ENCODE measurements around the gene PITX1.

Gene PITX1

GRCh38 chr5:135061001-135061400 lies 27.0 kb upstream of the PITX1 start:
- DNase-seq: no peak

GRCh38 chr5:135060021-135060420 lies 26.0 kb upstream of the PITX1 start:
- no peak for DNase-seq

GRCh38 chr5:135059000-135059923 lies 25.2 kb upstream of the PITX1 start:
- no peak for DNase-seq

DNA sequence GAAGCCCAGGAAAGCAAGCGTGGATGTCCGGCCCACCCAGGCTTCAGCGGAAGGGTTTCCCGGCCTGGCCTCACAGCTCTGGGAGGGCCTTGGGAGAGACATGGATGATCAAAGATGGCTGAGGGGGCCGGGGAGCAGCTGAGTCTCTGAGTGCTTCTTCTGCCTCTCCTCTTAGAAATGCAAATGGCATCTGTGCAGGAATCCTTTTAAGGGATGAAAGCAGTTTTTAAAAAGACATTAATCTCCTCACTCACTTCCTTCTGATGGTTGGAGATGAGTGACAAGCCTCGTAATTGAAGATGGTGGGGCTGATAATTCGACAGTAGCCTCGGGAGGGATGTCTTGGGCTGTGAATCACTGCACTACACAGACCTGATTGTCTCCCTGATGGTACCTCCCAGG lies 24.3 kb upstream of the PITX1 start:
- DNase-seq: no peak

DNA sequence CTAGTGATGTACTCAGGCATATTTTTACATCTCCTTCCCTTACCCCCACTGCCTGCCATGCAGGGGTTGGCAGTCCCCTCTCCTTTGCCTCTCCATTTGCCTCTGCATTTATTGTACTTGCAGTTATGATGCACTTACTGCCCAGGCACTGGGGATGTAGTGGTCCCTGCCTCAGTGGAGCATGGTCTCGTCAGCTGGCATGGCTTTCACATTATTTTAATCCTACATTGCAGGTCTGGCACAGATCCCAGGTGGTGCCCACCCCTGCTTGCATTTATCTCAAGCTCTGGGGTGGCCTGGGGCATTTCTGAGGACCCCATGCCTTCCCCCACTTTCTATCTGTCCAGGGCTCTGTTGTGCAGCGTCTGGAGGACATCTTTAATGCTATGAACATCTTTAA lies 23.2 kb upstream of the PITX1 start:
- no peak for DNase-seq

GRCh38 chr5:135056316-135057030 lies 22.4 kb upstream of the PITX1 start:
- DNase-seq: no peak

DNA sequence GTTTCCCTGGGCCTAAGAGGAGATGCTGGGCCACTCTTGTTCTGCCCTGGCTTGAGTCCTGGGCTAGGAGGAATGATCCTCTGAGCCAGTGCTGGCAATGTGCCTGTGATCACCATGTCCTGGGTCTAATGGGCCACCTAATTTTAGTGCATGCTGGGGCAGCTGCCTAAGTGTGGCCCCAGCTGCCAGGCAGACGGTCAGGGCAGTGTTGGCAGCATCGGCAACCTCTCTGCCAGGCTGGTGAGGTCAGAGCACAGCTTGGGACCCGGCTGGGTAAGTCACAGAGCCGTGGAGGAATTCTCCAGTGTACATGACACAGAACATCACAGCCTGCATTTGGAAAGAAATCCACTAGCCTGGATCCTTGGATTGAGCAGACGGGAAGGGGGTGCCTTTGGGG lies 21.4 kb upstream of the PITX1 start:
- DNase-seq: no peak

DNA sequence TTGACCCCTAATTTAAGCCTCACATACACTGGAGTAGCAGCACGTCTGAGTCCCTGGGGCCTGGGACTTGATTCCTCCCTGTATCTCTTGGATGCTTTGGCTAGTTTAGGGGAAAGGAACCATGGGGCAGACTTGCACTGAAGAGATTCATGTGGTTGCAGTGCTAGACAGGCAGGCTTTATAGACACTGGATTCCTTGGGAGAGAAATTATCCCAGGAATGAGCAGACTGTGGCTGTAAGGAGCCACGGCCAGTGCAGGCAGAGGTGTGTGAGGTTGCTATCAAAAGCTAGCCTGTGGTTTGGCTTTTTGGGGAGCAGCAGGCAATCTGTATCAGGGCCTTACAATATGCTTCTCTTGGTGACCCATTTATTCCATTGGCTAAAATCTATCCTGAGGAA lies 20.5 kb upstream of the PITX1 start:
- no peak for DNase-seq

DNA sequence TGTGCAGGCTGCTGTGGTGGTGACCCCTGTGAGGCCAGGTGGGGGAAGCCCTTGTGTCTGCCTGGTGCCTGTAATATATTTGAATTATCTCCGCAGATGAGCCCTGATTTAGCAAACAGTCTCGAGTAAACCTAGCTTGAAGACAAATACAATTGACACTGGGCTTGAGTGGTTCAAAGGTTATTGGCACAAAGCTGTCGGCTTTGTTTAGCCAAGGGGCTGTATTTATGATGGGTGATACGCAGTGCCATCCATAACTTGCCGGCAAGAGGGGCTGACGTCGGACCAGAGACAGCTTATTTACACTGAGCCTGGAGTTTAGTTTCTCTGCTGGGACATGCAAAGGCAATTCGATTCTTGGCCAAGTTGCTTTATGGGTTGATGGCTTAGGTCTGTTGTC lies 20.0 kb upstream of the PITX1 start:
- DNase-seq: no peak

GRCh38 chr5:135053278-135053677 lies 19.2 kb upstream of the PITX1 start:
- no peak for DNase-seq

DNA sequence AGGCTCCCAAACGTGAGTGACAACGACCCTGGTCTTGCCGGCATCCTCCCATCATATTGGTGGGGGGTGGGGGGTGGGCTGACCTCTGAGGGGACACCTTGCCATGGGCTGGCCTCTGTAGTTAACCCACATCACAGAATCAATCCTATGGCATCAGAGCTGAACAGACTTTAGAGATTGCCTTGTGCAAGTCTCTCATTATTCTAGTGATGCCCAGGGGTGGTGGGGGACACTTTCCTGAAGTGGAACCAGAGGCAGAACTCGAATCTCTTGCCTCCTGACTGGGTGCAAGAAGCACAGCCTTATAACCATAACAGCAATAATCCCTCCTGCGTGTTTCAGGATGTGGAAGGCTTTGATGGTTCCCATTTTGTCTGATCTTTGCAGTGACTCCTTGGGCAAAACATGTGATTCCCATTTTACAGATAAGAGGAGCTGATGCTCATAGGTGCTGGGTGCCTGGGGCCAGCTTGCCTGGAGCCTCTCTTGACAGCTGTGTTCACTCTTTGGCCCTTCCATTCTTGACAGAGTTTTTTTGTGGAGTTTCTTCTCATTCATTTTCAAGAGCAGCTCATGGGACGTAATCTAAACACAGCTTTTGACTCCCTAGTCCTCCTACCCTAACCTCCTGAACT lies 18.6 kb upstream of the PITX1 start:
- no peak for DNase-seq

- no peak for DNase-seq
These were observed 17.8 kb upstream of the PITX1 start for GRCh38 chr5:135051872-135052271.

- no peak for DNase-seq
These were observed 17.4 kb upstream of the PITX1 start for GRCh38 chr5:135051399-135051798.

- no peak for DNase-seq
These were observed 16.3 kb upstream of the PITX1 start for GRCh38 chr5:135050244-135050767.

DNA sequence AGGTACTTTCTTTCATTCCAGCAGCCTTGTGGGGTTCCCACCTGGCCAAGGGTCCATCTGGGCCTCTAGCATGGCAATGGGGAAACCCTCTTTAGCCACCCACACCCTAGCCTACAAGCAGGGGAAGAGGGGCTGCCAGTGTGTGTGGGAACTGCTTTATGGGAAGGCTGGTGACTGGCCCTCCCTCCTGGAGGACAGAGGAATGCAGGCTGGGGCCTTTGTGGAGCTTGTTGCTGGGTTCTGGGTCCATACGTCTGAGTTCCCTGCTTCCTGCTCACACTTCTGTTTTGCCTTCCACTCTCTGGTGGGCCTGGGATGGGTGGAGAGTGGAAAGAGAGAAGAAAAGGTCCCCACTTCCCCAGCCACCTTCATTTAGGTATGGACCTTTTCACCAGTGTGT lies 14.9 kb upstream of the PITX1 start:
- no peak for DNase-seq

- DNase-seq: no peak
These were observed 14.3 kb upstream of the PITX1 start for GRCh38 chr5:135048286-135048685.

- DNase-seq: no peak
These were observed 13.3 kb upstream of the PITX1 start for GRCh38 chr5:135047347-135047695.

DNA sequence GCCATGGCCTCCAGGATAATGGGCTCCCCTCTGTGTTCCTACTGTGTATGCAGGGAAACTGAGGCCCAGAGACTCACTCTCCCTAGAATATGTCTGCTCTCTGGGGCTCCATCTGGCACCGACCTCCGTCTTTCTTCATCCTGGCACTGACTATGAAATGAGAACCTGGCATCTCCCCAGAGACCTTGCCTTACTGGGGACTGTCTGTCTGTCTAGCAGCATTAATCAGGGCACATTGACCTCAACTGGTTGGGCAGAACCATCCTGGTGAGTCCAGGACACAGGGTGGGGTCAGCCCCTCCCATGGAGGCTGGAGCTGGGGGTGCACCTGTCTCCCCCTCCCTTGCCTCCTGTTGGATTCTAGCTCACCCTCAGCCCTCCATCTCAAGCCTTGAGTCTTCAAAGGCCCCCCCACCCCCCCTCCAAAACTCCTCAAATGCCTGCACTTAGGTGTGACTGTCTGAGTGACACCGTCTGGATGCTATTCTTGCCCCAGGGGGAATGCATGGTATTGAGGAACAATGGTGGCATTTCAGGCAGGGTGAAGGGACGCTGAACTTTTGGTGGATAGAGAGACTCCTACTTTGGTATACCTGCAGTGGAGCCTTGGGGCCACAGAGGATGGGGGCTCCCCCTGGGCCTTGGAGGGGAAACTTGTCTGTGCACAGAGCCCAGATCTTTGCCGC lies 12.8 kb upstream of the PITX1 start:
- no peak for DNase-seq

DNA sequence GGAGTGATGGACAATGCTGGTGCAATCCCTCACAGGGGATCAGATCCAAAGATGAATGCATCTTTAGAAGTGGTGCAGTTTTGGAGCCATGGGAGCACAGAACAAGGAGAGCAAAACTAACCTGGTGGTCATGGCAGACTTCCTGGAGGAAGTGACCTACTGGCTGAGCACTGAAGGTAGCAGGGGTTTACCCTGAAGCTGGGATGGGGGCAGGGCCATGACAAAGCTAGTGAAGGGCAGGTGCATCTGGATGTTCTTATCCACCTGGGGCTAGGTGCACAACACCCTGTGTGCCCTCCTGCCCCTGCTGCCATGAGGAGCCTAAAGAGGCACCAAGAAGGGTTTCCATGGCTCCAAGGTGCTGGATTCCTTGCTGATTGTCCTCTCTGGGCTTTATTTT lies 11.5 kb upstream of the PITX1 start:
- no peak for DNase-seq

DNA sequence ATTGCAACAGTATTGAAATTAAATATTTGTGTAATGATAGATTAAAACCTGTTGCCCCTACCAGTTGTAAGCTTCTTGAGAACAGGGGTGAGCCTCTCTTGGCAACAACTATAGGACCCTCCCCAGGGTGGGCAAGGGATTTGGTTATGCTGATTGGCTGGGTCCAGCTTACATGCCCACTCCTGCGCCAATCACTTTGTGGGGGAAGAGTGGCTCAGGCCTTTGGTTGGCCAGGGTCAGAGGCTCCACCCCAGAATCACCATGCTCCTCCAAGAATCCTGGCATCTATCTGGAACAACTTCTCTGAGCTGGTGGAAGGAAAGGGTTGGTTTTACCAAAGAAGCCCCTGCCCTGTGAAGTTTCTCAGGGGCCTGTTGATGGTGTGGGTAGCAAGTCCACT lies 8.6 kb upstream of the PITX1 start:
- DNase-seq: no peak

- DNase-seq: no peak
These were observed 7.7 kb upstream of the PITX1 start for GRCh38 chr5:135041726-135042125.

DNA sequence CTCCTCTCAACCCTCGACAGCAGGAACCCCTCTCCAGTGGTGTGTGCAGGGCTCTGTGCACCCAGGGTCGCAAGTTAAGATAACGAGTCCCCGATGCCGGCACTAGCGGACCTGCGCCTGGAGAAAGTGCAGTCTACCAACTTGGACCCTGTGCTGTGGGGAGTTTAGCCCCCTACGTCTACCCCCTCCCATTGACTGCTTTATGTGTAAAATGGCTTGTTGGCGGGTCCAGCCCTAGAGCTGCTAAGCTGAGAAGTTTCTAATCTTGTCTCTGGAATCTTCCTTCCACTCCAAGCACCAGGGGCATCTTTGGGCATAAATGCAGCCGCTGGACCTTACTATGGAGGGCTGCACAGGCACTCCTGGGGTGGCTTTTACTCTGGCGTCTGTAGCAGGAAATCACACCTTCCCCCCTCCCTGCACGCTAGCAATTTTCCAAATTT lies 7.1 kb upstream of the PITX1 start:
- no peak for DNase-seq
